LHCN-M2 (cell line): ENCODE measurements around the gene ERMARD. TPM values are rescaled to one million over a fixed set of nuclear protein-coding genes. Genes with fewer than 3 reads are reported as not detected.
"Not testable (repeated sequence)": the region's sequence is repeated elsewhere in the genome, so short reads cannot be mapped to it uniquely, and the experiment has no call there.

Experiments
- DNase-seq: peaks from one replicate; pipeline ENCODE4 v3.0.0-alpha.2; 2012; ENCODE audit warnings: low read depth
- total RNA-seq: library from RNA; depleted of rRNA; stranded (reverse); fragments of >200 nt; gene quantifications from 2 replicates; pipeline ENCODE4 v1.2.3, GENCODE V29; 2014

The ERMARD gene
- total RNA-seq, 1 experiment from 2014 or later: 27.6 TPM

- DNase-seq: peak; percentile 51
Measured at GRCh38 chr6:169738204-169738975, 13.0 kb upstream of the ERMARD start.

DNA sequence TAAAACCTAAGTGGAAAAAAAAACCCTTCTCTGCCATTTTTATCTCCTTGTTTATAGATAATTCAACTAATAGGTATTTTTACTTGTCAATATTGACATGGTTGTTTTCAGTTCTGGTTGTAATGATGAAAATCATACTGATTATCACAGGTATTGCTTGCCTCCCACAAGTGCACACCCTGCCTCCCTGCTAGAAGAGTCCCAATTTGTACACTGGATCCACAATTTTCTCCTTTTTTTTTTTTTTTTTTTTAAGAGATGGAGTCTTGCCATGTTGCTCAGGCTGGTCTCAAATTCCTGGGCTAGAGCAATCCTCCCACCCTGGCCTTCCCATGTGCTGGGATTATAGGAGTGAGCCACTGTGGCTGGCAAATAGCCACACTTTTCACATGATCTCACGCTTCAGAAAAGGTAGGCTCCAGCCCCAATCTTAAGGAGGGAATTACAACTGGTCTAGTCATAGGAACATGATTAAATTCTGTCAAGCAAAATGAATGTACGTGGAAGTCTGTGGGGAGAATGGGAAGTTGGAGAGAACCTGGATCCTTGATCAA is 12.4 kb upstream of the ERMARD start:
- no peak for DNase-seq

DNA sequence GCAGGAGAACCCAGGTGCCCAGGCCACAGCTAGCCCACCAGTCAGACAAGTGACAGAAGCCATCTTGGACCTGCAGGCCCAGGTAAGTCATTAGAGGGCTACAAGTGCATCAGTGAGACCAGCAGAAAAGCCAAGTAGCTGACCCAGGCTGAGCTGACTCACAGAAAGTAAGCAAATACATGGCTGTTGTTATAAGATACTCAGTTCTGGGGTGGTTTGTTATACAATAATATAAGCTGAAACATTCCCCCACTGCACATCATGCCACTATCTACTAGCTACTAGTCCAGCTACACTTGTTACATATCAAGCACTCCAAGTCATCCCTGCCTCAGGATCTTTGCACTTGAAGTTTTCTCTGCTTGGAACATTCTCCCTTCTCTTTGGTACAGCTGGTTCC is 10.1 kb upstream of the ERMARD start:
- no peak for DNase-seq

DNA sequence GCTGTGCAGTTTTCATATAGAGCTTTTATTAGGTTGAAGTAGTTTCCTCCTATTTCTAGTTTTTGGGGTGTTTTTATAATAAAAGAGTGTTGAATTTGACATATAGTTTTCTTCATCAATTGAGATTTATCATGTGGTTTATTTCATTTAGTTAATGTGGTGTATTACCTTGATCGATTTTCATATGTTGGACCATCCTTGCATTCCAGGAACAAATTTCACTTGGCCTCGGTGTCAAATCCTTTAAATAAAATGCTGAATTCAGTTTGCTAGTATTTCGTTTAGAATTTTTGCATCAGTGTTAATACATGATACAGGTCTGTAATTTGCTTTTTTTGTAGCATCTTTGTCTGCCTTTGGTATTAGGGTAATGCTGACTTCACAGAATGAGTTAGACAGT is 6.0 kb upstream of the ERMARD start:
- no peak for DNase-seq

DNA sequence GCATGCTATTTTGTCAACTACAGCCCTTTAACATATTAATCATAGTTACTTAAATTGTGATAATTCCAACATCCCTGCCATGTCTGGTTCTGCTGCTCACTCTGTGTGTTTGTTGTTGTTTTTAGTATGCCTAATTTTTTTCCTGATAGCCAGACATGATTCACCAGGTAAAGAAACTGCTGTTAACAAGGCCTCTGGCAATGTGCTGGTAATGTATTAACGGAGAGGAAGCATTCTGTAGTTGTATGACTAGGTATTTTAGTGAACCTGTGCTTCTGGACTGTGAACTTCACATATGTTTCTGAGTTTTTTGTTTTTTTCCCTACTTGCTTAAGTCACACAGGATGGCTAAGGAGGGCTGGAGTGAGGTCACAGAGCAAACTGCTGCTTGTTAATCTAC is 4.9 kb upstream of the ERMARD start:
- DNase-seq: no peak

- peak; percentile 11 for DNase-seq
Measured at GRCh38 chr6:169752074-169752623, 727 bp downstream of the ERMARD start.

- DNase-seq: no peak
Measured at GRCh38 chr6:169755162-169755561, 3.7 kb downstream of the ERMARD start.

GRCh38 chr6:169763308-169763707 is 11.9 kb downstream of the ERMARD start:
- no peak for DNase-seq

DNA sequence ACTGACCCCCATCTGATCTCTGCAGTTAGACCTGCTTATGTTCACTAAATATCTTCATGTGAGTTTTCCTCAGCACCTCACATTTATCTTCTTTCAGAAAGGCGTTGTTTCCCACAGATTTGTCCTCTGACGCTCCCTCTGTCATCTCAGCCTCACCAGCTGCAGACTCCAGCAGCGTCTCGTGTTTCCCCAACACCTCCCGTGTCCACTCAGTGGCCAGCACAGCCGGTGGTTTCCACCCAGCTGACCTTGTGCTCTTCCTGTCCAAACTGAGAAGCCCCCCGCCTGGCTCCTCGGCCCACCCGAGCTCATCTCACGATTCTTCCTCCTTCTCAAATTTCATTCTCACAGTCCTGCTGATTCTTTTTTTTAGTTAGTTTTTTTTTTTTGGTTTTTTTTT is 12.5 kb downstream of the ERMARD start:
- DNase-seq: no peak

DNA sequence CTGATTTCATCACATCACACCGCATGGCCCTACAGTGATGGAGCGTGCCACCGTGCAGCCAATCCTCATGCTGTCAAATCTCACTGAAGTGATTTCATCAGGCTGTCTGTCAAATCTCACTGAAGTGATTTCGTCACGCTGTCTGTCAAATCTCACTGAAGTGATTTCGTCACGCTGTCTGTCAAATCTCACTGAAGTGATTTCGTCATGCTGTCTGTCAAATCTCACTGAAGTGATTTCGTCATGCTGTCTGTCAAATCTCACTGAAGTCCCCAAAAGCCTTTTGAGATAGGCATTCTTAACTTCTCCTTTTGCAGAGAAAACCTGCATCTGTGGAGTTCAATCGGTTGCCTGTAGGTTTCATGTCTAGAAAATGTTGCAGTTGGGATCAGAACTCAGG is 14.4 kb downstream of the ERMARD start:
- not testable (repeated sequence) for DNase-seq

GRCh38 chr6:169766232-169766631 is 14.8 kb downstream of the ERMARD start:
- DNase-seq: no peak

DNA sequence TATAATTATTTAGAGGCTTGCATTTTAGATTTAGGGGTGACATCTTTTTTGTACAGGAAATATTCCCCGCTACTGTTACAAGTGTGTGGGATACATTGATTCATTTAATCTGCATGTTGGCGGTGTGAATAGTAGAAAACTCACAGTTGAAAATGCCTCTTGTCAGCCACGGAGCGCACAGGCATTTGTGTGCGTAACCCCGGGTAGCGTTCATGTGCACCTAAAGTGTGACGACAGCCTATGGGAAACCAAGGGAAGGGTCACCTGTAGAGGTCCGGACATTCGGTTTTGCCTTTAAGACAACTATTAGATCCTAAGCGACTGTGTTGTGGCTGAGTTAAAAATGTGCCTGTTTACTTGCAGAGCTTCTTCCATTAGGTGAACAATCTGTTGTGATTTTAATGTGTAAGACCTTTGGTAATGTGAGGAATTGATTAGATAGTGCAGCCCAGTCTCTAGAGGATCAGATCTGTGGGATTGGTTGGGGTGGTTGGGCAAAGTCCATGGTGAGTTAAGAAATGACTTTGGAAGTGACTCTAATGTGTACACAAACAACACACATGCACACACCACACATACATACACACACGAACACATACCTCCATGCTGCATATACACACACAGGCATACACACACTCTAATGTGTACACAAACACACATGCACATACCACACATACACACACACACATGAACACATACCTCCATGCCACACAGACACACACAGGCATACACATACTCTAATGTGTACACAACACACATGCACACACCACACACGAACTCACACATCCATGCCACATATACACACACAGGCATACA is 15.7 kb downstream of the ERMARD start:
- no peak for DNase-seq

DNA sequence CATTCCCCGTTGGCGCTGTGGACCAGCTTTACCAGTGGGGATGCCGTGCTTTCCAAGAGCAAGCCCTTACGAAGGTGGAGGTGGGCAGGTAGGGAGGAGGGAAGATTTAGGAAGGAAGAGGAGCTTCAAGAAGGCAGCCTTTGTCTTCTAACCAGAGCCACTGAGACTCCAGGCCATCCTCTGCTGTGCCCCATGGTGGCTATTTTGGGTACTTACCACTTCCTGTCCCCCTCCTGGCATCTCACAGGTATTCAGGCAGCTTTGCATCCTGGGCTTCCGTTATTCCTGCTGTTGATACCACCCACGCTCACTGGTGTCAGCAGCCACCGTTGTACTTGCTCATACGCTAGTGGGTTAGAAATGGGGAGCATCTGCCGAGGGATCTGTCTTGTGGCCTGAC is 22.9 kb downstream of the ERMARD start:
- no peak for DNase-seq

DNA sequence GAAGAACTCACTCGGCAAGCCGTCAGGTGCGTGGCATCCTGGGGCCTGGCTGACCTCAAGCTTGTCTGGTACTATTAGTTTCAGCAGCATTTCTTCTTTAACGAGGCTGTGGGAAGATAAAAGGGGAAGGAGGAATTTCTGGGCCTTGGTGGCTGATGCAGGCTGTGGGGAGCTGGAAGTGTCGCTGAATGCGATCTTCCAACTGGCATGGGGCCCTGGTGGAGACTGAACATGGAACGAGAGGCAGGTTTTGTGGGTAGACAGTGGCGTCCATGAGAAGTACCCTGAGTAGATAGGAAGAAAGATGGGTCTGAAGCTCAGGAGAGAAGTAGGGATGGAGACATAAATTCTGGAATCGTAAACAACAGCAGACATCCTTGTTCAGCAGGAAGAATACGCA is 23.9 kb downstream of the ERMARD start:
- no peak for DNase-seq

DNA sequence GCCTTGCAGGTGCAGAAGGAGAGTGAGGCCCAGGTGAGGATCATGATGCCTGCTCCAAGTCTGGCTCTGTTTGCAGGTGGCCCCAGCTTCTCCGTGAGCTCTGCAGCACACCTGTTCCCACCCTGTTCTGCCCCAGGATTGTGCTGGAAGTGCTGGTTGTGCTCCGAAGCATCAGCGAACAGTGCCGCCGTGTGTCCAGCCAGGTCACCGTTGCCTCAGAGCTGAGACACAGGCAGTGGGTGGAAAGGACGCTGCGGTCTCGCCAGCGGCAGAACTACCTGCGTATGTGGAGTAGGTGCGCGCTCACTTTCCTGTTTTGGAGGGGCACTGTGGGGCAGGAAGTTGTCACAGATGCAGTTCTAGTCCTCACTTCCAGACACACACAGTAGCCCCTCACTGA is 25.0 kb downstream of the ERMARD start:
- no peak for DNase-seq

DNA sequence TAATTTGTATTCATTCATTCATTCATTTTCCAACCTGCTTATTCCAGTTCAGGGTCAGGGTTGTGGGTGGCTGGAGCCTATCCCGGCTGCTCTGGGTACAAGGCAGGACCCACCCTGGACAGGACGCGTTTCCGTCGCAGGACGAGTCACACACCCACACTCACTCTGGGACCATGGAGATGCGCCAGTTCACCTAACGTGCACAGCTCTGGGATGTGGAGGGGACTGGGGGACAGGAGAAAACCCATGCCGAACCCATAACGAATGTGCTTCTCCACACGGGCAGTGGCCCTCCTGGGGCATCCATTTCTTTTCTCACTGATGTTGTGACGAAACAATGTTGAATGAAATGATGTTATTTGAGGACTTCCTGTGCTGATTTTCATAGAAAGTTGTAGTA is 26.5 kb downstream of the ERMARD start:
- no peak for DNase-seq

GRCh38 chr6:169778646-169779045 is 27.2 kb downstream of the ERMARD start:
- no peak for DNase-seq

- no peak for DNase-seq
Measured at GRCh38 chr6:169779092-169779815, 27.8 kb downstream of the ERMARD start.

DNA sequence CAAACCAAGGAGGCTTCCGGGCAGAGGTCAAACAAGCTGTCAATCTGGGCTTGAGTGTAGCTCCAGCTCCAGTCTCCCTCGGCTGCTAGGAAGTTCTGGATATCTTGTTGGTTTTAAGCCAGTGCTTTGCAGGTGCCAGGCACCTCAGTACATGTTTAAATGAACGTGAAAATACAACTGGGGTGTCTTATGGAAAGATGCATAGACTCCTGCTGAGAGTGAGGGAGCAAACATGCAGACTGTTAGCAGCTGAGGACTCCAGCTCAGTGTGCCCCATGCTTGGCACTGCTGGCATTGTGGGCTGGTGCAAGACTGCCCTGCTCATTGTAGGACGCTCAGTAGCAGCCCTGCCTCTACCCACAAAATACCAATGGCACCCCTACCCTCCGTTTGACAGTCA is 28.5 kb downstream of the ERMARD start:
- DNase-seq: no peak

- no peak for DNase-seq
Measured at GRCh38 chr6:169780571-169781091, 29.2 kb downstream of the ERMARD start.

DNA sequence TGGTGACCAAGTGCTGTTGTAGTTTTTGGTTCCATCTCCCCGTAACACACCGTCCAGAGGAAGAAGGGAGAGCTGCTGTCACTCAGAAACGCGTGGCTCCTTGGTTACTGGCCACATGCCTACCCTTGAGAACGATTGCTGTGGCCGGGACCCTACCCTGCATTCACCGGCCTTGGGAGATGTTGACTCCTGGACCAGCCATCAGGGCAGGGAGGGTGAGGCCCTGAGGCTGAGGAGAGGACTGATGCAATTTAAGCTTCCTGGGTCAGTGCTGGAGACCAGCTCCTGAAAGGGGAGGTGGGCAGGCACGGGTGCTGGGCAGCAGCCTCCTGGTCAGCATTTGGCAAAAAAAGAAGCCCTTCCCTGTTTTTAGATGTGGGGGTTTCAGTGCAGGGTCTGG is 31.5 kb downstream of the ERMARD start:
- no peak for DNase-seq
